Left colon (tissue), 2 donors: Measurements from ENCODE around the gene ETV5. TPM values are rescaled to one million over a fixed set of nuclear protein-coding genes. Genes with fewer than 3 reads are reported as not detected.

Experiments
- ATAC-seq: fragments of 200-7000 bp; cut with Tn5 transposase; one replicate; pipeline ENCODE4 v1.9.1; 2020; ENCODE audit warnings: mild to moderate bottlenecking, moderate library complexity
- DNase-seq, 2 donors: peaks; one replicate each; pipeline ENCODE4 v3.0.0-alpha.2; 2020
- intact Hi-C, 2 donors: fragments of 100-400 bp; cut with DNase I in 1 of 2; cut with micrococcal nuclease in 1 of 2; formaldehyde crosslinking; loops; one replicate each; pipeline versions ENCODE4 v1.11.2 to v1.14.0; 2022; cut with DNase I, micrococcal nuclease
- total RNA-seq, 2 donors: library from RNA; stranded (reverse); fragmentation: NEBNext Ultra II Directional; extraction: Animal tissue kit (Norgen Biotek cat#: 25700); gene quantifications; one replicate each; pipeline ENCODE4 v1.2.1, GENCODE V29; 2021
- donor health status: DM: no; HTN: no; CAD: no.
- donor health status: DM: yes; HTN: yes; CAD: no.

Gene ETV5
- total RNA-seq, 2 donors from 2014 or later = 2.2 to 4.0 TPM

- DNase-seq (no peak), ATAC-seq (no peak)
- intact Hi-C loops = no loop called here
These were observed 32.8 kb downstream of the ETV5 start for GRCh38 chr3:186075931-186076567.

- intact Hi-C loops = no loop called here
- no peak for ATAC-seq
- DNase-seq = no peak
These were observed 33.4 kb downstream of the ETV5 start for GRCh38 chr3:186075489-186075888.

GRCh38 chr3:186073641-186074040 lies 35.2 kb downstream of the ETV5 start:
- no peak for DNase-seq
- intact Hi-C loops = no loop called here
- ATAC-seq = no peak

GRCh38 chr3:186070996-186071395 lies 37.9 kb downstream of the ETV5 start:
- no peak for ATAC-seq
- intact Hi-C loops = no loop called here

GRCh38 chr3:186070550-186070949 lies 38.3 kb downstream of the ETV5 start:
- intact Hi-C loops = no loop called here
- DNase-seq (no peak), ATAC-seq (no peak)

More at GRCh38 chr3:186070996-186071395, 37.9 kb downstream of the ETV5 start:
- DNase-seq = no peak

GRCh38 chr3:186070133-186070532 lies 38.8 kb downstream of the ETV5 start:
- intact Hi-C loops = no loop called here
- ATAC-seq = no peak

GRCh38 chr3:186069199-186069598 lies 39.7 kb downstream of the ETV5 start:
- ATAC-seq (no peak), DNase-seq (no peak)
- intact Hi-C loops = no loop called here

More at GRCh38 chr3:186070133-186070532, 38.8 kb downstream of the ETV5 start:
- no peak for DNase-seq

GRCh38 chr3:186068243-186068552 lies 40.7 kb downstream of the ETV5 start:
- DNase-seq (no peak), ATAC-seq (no peak)
- intact Hi-C loops = no loop called here

- no peak for ATAC-seq
- intact Hi-C loops = no loop called here
- no peak for DNase-seq
These were observed 41.3 kb downstream of the ETV5 start for GRCh38 chr3:186067360-186068242.

- DNase-seq = no peak
- ATAC-seq = no peak
- intact Hi-C loops = no loop called here
These were observed 48.7 kb downstream of the ETV5 start for GRCh38 chr3:186060222-186060621.

- intact Hi-C loops = no loop called here
- ATAC-seq = no peak
These were observed 49.7 kb downstream of the ETV5 start for GRCh38 chr3:186059192-186059591.

GRCh38 chr3:186058225-186058624 lies 50.7 kb downstream of the ETV5 start:
- DNase-seq = no peak
- ATAC-seq = no peak
- intact Hi-C loops = no loop called here

More at GRCh38 chr3:186059192-186059591, 49.7 kb downstream of the ETV5 start:
- no peak for DNase-seq

GRCh38 chr3:186057594-186057993 lies 51.3 kb downstream of the ETV5 start:
- intact Hi-C loops = no loop called here
- DNase-seq = no peak
- ATAC-seq = no peak

GRCh38 chr3:186054792-186055352 lies 54.0 kb downstream of the ETV5 start:
- DNase-seq = peak in 1 of 2 donors; percentile 35
- ATAC-seq = peak; percentile 96
- intact Hi-C loops = no loop called here

- peak; percentile 76 for ATAC-seq
- intact Hi-C loops = no loop called here
These were observed 54.7 kb downstream of the ETV5 start for GRCh38 chr3:186053954-186054791.

GRCh38 chr3:186052096-186052840 lies 56.6 kb downstream of the ETV5 start:
- no peak for ATAC-seq
- no peak for DNase-seq
- intact Hi-C loops = no loop called here

More at GRCh38 chr3:186053954-186054791, 54.7 kb downstream of the ETV5 start:
- no peak for DNase-seq

GRCh38 chr3:186049001-186049400 lies 59.9 kb downstream of the ETV5 start:
- ATAC-seq (no peak), DNase-seq (no peak)
- intact Hi-C loops = no loop called here

- intact Hi-C loops = no loop called here
- no peak for DNase-seq
- no peak for ATAC-seq
These were observed 60.8 kb downstream of the ETV5 start for GRCh38 chr3:186048119-186048518.
